Measurements from ENCODE around the gene CPEB4. TPM values are rescaled to one million over a fixed set of nuclear protein-coding genes. Genes with fewer than 3 reads are reported as not detected.

The CPEB4 gene
- total and polyA plus RNA-seq, 9 of the 15 experiments (the other 6 are each of a cell fraction or from before 2014, with no cell fraction given): 7.4 to 21.3 (median 12.4) TPM

- TF ChIP-seq CBFA2T3 (IDR thresholded peaks at IDR 0.05) (peak; percentile 91), TAF7 (tag; IDR thresholded peaks at IDR 0.05) (no peak), HBP1 (CRISPR knock-in tag; IDR thresholded peaks at IDR 0.05) (no peak), SNIP1 (IDR thresholded peaks at IDR 0.05; ENCODE audit: low read depth) (no peak), TRIM24 (IDR thresholded peaks at IDR 0.05) (peak in 1 of 2 experiments; percentile 37; a peak in 2 of 4 replicates), TARDBP (IDR thresholded peaks at IDR 0.05) (no peak), ZNF384 (IDR thresholded peaks at IDR 0.05; ENCODE audit: low read depth, low read length) (no peak), L3MBTL2 (IDR thresholded peaks at IDR 0.05) (no peak), SMAD3 (CRISPR knock-in tag; conservative IDR thresholded peaks at IDR 0.05) (no peak), HNRNPH1 (optimal IDR thresholded peaks at IDR 0.05; ENCODE audit: low read depth, low read length) (no peak), CCAR2 (IDR thresholded peaks at IDR 0.05; ENCODE audit: low read depth, low read length) (no peak), FOS (IDR thresholded peaks at IDR 0.05; ENCODE audit: extremely low read depth, insufficient read length) (no peak), NCOR1 (IDR thresholded peaks at IDR 0.05) (peak; percentile 78), FOXJ3 (CRISPR knock-in tag; IDR thresholded peaks at IDR 0.05) (no peak), HMG20B (CRISPR knock-in tag; IDR thresholded peaks at IDR 0.05) (no peak), ADNP (tag; IDR thresholded peaks at IDR 0.05) (peak; percentile 95), THRAP3 (IDR thresholded peaks at IDR 0.05; ENCODE audit: borderline replicate concordance) (no peak), ZZZ3 (IDR thresholded peaks at IDR 0.05) (no peak), TCF3 (CRISPR knock-in tag; IDR thresholded peaks at IDR 0.05) (peak; percentile 82), ZNF699 (CRISPR knock-in tag; IDR thresholded peaks at IDR 0.05; ENCODE audit: insufficient replicate concordance) (no peak), NEUROD1 (IDR thresholded peaks at IDR 0.05; ENCODE audit: borderline replicate concordance, low read depth, low read length, partially characterized antibody) (no peak), ZNF589 (CRISPR knock-in tag; IDR thresholded peaks at IDR 0.05; ENCODE audit: low read depth) (no peak)
- TF ChIP-seq, protein P1, sequence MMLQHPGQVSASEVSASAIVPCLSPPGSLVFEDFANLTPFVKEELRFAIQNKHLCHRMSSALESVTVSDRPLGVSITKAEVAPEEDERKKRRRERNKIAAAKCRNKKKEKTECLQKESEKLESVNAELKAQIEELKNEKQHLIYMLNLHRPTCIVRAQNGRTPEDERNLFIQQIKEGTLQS (IDR thresholded peaks at IDR 0.05): no peak
- TF ChIP-seq, protein P1 (CRISPR knock-in tag; conservative IDR thresholded peaks at IDR 0.05): no peak
- TF ChIP-seq, protein P2, sequence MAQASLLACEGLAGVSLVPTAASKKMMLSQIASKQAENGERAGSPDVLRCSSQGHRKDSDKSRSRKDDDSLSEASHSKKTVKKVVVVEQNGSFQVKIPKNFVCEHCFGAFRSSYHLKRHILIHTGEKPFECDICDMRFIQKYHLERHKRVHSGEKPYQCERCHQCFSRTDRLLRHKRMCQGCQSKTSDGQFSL (CRISPR knock-in tag; IDR thresholded peaks at IDR 0.05): no peak
- TF ChIP-seq, protein P2 (tag; IDR thresholded peaks at IDR 0.05): no peak
- TF ChIP-seq, protein P3, sequence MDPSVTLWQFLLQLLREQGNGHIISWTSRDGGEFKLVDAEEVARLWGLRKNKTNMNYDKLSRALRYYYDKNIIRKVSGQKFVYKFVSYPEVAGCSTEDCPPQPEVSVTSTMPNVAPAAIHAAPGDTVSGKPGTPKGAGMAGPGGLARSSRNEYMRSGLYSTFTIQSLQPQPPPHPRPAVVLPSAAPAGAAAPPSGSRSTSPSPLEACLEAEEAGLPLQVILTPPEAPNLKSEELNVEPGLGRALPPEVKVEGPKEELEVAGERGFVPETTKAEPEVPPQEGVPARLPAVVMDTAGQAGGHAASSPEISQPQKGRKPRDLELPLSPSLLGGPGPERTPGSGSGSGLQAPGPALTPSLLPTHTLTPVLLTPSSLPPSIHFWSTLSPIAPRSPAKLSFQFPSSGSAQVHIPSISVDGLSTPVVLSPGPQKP (CRISPR knock-in tag; IDR thresholded peaks at IDR 0.05): no peak
- TF ChIP-seq, protein P4, sequence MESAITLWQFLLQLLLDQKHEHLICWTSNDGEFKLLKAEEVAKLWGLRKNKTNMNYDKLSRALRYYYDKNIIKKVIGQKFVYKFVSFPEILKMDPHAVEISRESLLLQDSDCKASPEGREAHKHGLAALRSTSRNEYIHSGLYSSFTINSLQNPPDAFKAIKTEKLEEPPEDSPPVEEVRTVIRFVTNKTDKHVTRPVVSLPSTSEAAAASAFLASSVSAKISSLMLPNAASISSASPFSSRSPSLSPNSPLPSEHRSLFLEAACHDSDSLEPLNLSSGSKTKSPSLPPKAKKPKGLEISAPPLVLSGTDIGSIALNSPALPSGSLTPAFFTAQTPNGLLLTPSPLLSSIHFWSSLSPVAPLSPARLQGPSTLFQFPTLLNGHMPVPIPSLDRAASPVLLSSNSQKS (CRISPR knock-in tag; IDR thresholded peaks at IDR 0.05): no peak
Measured at GRCh38 chr5:173862047-173862477, 26.1 kb upstream of the CPEB4 start (continued).
